ENCODE results near the gene SCAPER. TPM values are rescaled to one million over a fixed set of nuclear protein-coding genes. Genes with fewer than 3 reads are reported as not detected.

Gene SCAPER
- total and polyA plus RNA-seq, 2 of the 4 experiments (the other 2 are of a cell fraction), result 2.9 to 9.7 TPM

DNA sequence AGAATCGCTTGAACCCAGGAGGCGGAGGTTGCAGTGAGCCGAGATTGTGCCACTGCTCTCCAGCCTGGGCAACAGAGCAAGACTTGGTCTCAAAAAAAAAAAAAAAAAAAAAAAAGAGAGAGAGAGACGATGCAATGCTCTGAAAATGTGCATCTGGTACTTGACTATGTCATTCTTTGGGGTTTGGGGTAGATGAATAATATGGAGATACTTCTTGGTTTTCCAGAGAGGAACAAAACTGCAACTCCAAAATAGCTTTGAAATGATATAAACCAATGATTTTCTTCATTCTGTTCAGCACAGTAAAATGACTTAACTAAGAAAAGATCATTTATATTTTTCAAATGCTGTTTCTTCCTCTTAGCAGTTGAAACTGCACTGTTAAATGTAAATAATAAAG lies 409.7 kb downstream of the SCAPER start:
- H3K27me3 ChIP-seq (ENCODE audit: control insufficient read depth, insufficient read depth, low read length), result no peaks in the 10 kb centered on the region
- CTCF ChIA-PET, result interaction anchor here (0.6 kb wide), 1 partner anchor 152 kb away, joined by 3 read pairs; no protein-coding TSS in a partner anchor
- H3K4me3 ChIP-seq (ENCODE audit: insufficient read depth, low read depth, low read length), result no peak overlapping the region
- no peak for TF ChIP-seq RAD21 (IDR thresholded peaks at IDR 0.05; ENCODE audit: low read length)
- TF ChIP-seq RCOR1 (IDR thresholded peaks at IDR 0.05; ENCODE audit: insufficient replicate concordance, low read length), result no peak
- no peak for TF ChIP-seq NFE2L2 (IDR thresholded peaks at IDR 0.05; ENCODE audit: low read depth, low read length)
- BruUV-seq (replicated peaks), result no TSS peak
- H3K4me1 ChIP-seq (ENCODE audit: control insufficient read depth, insufficient read depth, low read length), result no peaks in the 10 kb centered on the region
- WGBS, 2 experiments (ENCODE audit: extremely low coverage in 2 of 2, insufficient read length in 1 of 2), result no CpG with 5 or more reads among the region's 4 CpGs
- H2BK15ac ChIP-seq (ENCODE audit: low read depth, low read length), result no peak overlapping the region
- no peak overlapping the region for H3K56ac ChIP-seq (ENCODE audit: extremely low read depth, insufficient read depth, low read length)
- H2BK20ac ChIP-seq (ENCODE audit: low read depth, low read length), result no peak overlapping the region
- dilution Hi-C loops (cut with HindIII; ENCODE audit: low sequenced_read_pairs, unreplicated experiment), result no loop called here
- no peak overlapping the region for H2BK120ac ChIP-seq (ENCODE audit: low read depth, low read length)
- no peak overlapping the region for H3K18ac ChIP-seq (ENCODE audit: low read depth, low read length)
- no peak overlapping the region for H3K9ac ChIP-seq (ENCODE audit: low read depth, low read length)
- no peaks in the 10 kb centered on the region for H4K20me1 ChIP-seq (ENCODE audit: insufficient read depth, low read length)
- H2AK5ac ChIP-seq (ENCODE audit: low read depth, low read length), result no peak overlapping the region
- H3K36me3 ChIP-seq (ENCODE audit: control insufficient read depth, insufficient read depth, low read length), result no peaks in the 10 kb centered on the region
- H3K9me1 ChIP-seq (ENCODE audit: insufficient read depth, low read length), result no peaks in the 10 kb centered on the region
- intact Hi-C loops (cut with micrococcal nuclease), result no loop called here
- H2AK9ac ChIP-seq (replicated peaks; ENCODE audit: low read depth, low read length, poor library complexity), result no peak overlapping the region
- no peak overlapping the region for H3K4me2 ChIP-seq (ENCODE audit: low read depth, low read length)
- DNase-seq, result no peak
- H3K23ac ChIP-seq (ENCODE audit: low read depth, low read length), result no peak overlapping the region
- no peak overlapping the region for H3K4ac ChIP-seq (ENCODE audit: low read depth, low read length)
- H4K8ac ChIP-seq (ENCODE audit: low read depth in 2 of 2, low read length in 2 of 2), result no peak overlapping the region
- no peaks in the 10 kb centered on the region for H3K9me3 ChIP-seq (ENCODE audit: control insufficient read depth, insufficient read depth, low read length)
- in situ Hi-C loops (cut with MboI; ENCODE audit: low sequenced_read_pairs), result no loop called here
- H3K14ac ChIP-seq (replicated peaks; ENCODE audit: low read depth, low read length), result no peak overlapping the region
- H2BK5ac ChIP-seq (ENCODE audit: low read depth, low read length, poor library complexity, severe bottlenecking), result no peak overlapping the region
- H4K5ac ChIP-seq (ENCODE audit: low read depth, low read length), result no peak overlapping the region
- no peak overlapping the region for H2AFZ ChIP-seq (replicated peaks; ENCODE audit: low read length, poor library complexity)
- H4K91ac ChIP-seq (ENCODE audit: insufficient read depth, low read depth, low read length), result no peak overlapping the region
- POLR2A ChIA-PET (ENCODE audit: unreplicated experiment), result no interaction called here
- ATAC-seq (ENCODE audit: low read depth), result no peak
- no peak overlapping the region for H3K27ac ChIP-seq (ENCODE audit: insufficient read depth, low read length)
- no peaks in the 10 kb centered on the region for H3K79me1 ChIP-seq (ENCODE audit: low read depth in 1 of 2, low read length in 2 of 2)
